Measurements from ENCODE around the gene DBI.

- TF ChIP-seq CTCF (IDR thresholded peaks at IDR 0.05; ENCODE audit: poor library complexity, severe bottlenecking) (no peak), EP300 (conservative IDR thresholded peaks at IDR 0.05; ENCODE audit: poor library complexity, severe bottlenecking) (no peak), MXI1 (conservative IDR thresholded peaks at IDR 0.05; ENCODE audit: poor library complexity, severe bottlenecking) (no peak)
These were observed 53.2 kb downstream of the DBI start for GRCh38 chr2:119419803-119420508.
